ENCODE measurements around the gene HHAT. TPM values are rescaled to one million over a fixed set of nuclear protein-coding genes. Genes with fewer than 3 reads are reported as not detected.

HHAT gene
- total RNA-seq, 1 donor from 2014 or later = 11.4 TPM

GRCh38 chr1:210523830-210524229, 195.1 kb downstream of the HHAT start:
- H2AFZ ChIP-seq (ENCODE audit: low read depth, low read length) = no peak overlapping the region
- H3K9ac ChIP-seq (ENCODE audit: low read length) = no peak overlapping the region
- no peaks in the 10 kb centered on the region for H4K20me1 ChIP-seq (ENCODE audit: insufficient read depth, low read length)
- no peaks in the 10 kb centered on the region for H3K79me2 ChIP-seq (ENCODE audit: insufficient read depth, low read length)
- Mint-ChIP-seq H3K4me1 (ENCODE audit: low read depth, unreplicated experiment) (peaks cover 14% of the 10 kb centered on the region), H3K9me3 (ENCODE audit: unreplicated experiment) (no peaks in the 10 kb centered on the region), H3K36me3 (ENCODE audit: low read depth, unreplicated experiment) (no peaks in the 10 kb centered on the region), H3K4me3 (ENCODE audit: unreplicated experiment) (no peak overlapping the region), H3K27ac (ENCODE audit: unreplicated experiment) (no peak overlapping the region), H3K27me3 (ENCODE audit: low read depth, unreplicated experiment) (peaks cover 7% of the 10 kb centered on the region)
- no peak for DNase-seq (ENCODE audit: low read depth)
- no peak for TF ChIP-seq EZH2 (IDR thresholded peaks at IDR 0.05; ENCODE audit: insufficient read depth, low read length)
- no peak for TF ChIP-seq CTCF (IDR thresholded peaks at IDR 0.05; ENCODE audit: insufficient read depth, low read depth, low read length)
- FAIRE-seq = no peak
- no peaks in the 10 kb centered on the region for H3K9me3 ChIP-seq (ENCODE audit: insufficient read depth, low read depth, low read length)
- no peak overlapping the region for H3K27ac ChIP-seq (ENCODE audit: low read depth, low read length)
- no peaks in the 10 kb centered on the region for H3K4me1 ChIP-seq (ENCODE audit: insufficient read depth, low read length)
- no peaks in the 10 kb centered on the region for H3K36me3 ChIP-seq (ENCODE audit: insufficient read depth, low read length)
- H3K4me3 ChIP-seq (ENCODE audit: insufficient read depth, low read depth, low read length) = no peak overlapping the region
- no peaks in the 10 kb centered on the region for H3K27me3 ChIP-seq (ENCODE audit: insufficient read depth, low read length)
- H3K4me2 ChIP-seq (ENCODE audit: low read length) = no peak overlapping the region

DNA sequence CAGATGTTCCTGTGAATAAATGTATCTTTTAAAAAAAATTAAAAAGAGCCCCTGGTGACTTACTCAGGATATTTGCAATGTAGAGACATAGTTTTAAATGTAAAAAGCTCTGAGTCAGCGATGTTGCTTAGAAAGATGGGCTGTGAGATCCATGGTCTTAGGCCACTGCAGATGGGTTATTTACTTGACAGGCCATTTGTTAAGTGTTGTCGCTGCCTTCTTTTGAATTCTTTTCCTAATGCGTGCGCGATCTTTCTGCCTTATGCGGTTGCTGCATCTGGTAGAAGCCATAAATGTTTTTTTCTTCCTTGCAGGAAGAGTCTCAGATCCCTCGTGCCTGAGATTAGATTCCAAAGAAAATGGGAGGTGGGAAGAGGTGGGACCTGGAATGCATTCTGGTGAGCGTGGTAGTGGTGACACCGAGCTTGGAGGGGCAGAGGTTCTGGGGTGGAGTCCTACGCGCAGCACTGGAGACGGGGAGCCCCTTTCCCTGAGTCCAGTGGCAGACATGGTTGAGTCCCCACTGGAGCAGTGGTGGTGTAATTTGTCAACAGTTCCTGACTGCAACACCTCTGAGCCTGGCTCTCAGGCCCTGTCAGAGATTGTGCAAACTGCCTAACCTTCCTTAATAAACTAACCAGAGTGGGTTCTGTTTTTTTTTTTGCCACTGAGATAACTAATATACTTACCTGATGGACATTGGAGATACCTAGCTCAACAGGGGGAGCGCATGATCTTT, 197.2 kb downstream of the HHAT start:
- Mint-ChIP-seq H3K36me3 (ENCODE audit: low read depth, unreplicated experiment) (no peaks in the 10 kb centered on the region), H3K9me3 (ENCODE audit: unreplicated experiment) (no peaks in the 10 kb centered on the region), H3K4me3 (ENCODE audit: unreplicated experiment) (no peak overlapping the region), H3K27ac (ENCODE audit: unreplicated experiment) (no peak overlapping the region), H3K4me1 (ENCODE audit: low read depth, unreplicated experiment) (peaks cover 17% of the 10 kb centered on the region), H3K27me3 (ENCODE audit: low read depth, unreplicated experiment) (peaks cover 7% of the 10 kb centered on the region)
- Histone ChIP-seq H3K4me2 (ENCODE audit: low read length) (no peak overlapping the region), H3K9ac (ENCODE audit: low read length) (no peak overlapping the region), H2AFZ (ENCODE audit: low read depth, low read length) (no peak overlapping the region), H3K79me2 (ENCODE audit: insufficient read depth, low read length) (no peaks in the 10 kb centered on the region), H3K36me3 (ENCODE audit: insufficient read depth, low read length) (no peaks in the 10 kb centered on the region), H3K9me3 (ENCODE audit: insufficient read depth, low read depth, low read length) (no peaks in the 10 kb centered on the region), H3K4me1 (ENCODE audit: insufficient read depth, low read length) (no peaks in the 10 kb centered on the region), H3K27me3 (ENCODE audit: insufficient read depth, low read length) (no peaks in the 10 kb centered on the region), H4K20me1 (ENCODE audit: insufficient read depth, low read length) (no peaks in the 10 kb centered on the region), H3K27ac (ENCODE audit: low read depth, low read length) (no peak overlapping the region), H3K4me3 (ENCODE audit: insufficient read depth, low read depth, low read length) (no peak overlapping the region)
- DNase-seq (ENCODE audit: low read depth) (no peak), FAIRE-seq (no peak)
- no peak for TF ChIP-seq EZH2 (IDR thresholded peaks at IDR 0.05; ENCODE audit: insufficient read depth, low read length)
- no peak for TF ChIP-seq CTCF (IDR thresholded peaks at IDR 0.05; ENCODE audit: insufficient read depth, low read depth, low read length)

DNA sequence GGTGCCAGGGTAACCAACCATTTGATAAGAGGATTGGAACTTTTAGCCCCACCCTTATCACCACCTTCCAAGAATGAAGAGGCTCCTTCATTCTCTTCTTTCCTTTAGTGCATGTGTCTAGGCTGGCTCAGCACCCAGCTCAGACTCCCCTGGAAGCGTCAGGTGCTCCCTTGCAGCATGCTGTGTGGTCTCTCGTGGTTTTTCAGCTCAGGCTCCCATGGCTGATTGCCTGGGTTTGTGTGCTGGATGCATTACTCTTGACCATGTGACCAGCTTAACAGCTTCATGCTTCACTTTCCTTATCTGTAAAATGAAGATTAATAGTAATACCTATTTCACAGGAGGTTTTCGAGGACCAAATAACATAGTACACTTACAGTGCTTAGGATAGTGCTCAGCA, 198.4 kb downstream of the HHAT start:
- DNase-seq (ENCODE audit: low read depth) (peak; percentile 57), FAIRE-seq (no peak)
- H3K36me3 ChIP-seq (ENCODE audit: insufficient read depth, low read length) = no peaks in the 10 kb centered on the region
- H2AFZ ChIP-seq (ENCODE audit: low read depth, low read length) = no peak overlapping the region
- Mint-ChIP-seq H3K36me3 (ENCODE audit: low read depth, unreplicated experiment) (no peaks in the 10 kb centered on the region), H3K9me3 (ENCODE audit: unreplicated experiment) (no peaks in the 10 kb centered on the region), H3K4me3 (ENCODE audit: unreplicated experiment) (no peak overlapping the region), H3K27ac (ENCODE audit: unreplicated experiment) (no peak overlapping the region), H3K4me1 (ENCODE audit: low read depth, unreplicated experiment) (peaks cover 17% of the 10 kb centered on the region), H3K27me3 (ENCODE audit: low read depth, unreplicated experiment) (peaks cover 5% of the 10 kb centered on the region)
- TF ChIP-seq EZH2 (IDR thresholded peaks at IDR 0.05; ENCODE audit: insufficient read depth, low read length) (no peak), CTCF (IDR thresholded peaks at IDR 0.05; ENCODE audit: insufficient read depth, low read depth, low read length) (no peak)
- no peak overlapping the region for H3K27ac ChIP-seq (ENCODE audit: low read depth, low read length)
- H3K4me2 ChIP-seq (ENCODE audit: low read length) = no peak overlapping the region
- H3K9ac ChIP-seq (ENCODE audit: low read length) = no peak overlapping the region
- H3K9me3 ChIP-seq (ENCODE audit: insufficient read depth, low read depth, low read length) = no peaks in the 10 kb centered on the region
- H3K4me1 ChIP-seq (ENCODE audit: insufficient read depth, low read length) = no peaks in the 10 kb centered on the region
- no peaks in the 10 kb centered on the region for H4K20me1 ChIP-seq (ENCODE audit: insufficient read depth, low read length)
- no peaks in the 10 kb centered on the region for H3K27me3 ChIP-seq (ENCODE audit: insufficient read depth, low read length)
- no peaks in the 10 kb centered on the region for H3K79me2 ChIP-seq (ENCODE audit: insufficient read depth, low read length)
- H3K4me3 ChIP-seq (ENCODE audit: insufficient read depth, low read depth, low read length) = no peak overlapping the region
